Astrocyte (in vitro differentiated cells and primary cell): Measurements from ENCODE around the gene LMCD1. TPM values are rescaled to one million over a fixed set of nuclear protein-coding genes. Genes with fewer than 3 reads are reported as not detected.

Experiments used
- DNase-seq: peaks from one replicate; pipeline ENCODE4 v3.0.0-alpha.2; 2010; ENCODE audit warnings: low read depth
- FAIRE-seq: peaks from 2 replicates; lab custom pipeline; 2011; peaks lifted over from hg19 to GRCh38; lab: Jason Lieb, UNC
- H2AFZ ChIP-seq: 2 replicates; pipeline ENCODE4 v1.6.0; 2012; ENCODE audit warnings: low read depth, low read length, inconsistent platforms
- H3K27ac ChIP-seq: 2 replicates; pipeline ENCODE4 v1.5.1; 2011; ENCODE audit warnings: low read depth, low read length, inconsistent platforms
- H3K27me3 ChIP-seq: 2 replicates; pipeline ENCODE4 v1.6.0; 2011; ENCODE audit warnings: low read length, inconsistent platforms; ENCODE audit not compliant: insufficient read depth
- H3K36me3 ChIP-seq: 2 replicates; pipeline ENCODE4 v1.5.1; 2011; ENCODE audit warnings: low read length, inconsistent platforms; ENCODE audit not compliant: insufficient read depth
- H3K4me1 ChIP-seq: 2 replicates; pipeline ENCODE4 v1.5.1; 2011; ENCODE audit warnings: low read length, inconsistent platforms; ENCODE audit not compliant: insufficient read depth
- H3K4me2 ChIP-seq: 2 replicates; pipeline ENCODE4 v1.6.0; 2012; ENCODE audit warnings: low read length, inconsistent platforms
- H3K4me3 ChIP-seq: 2 replicates; pipeline ENCODE4 v1.5.1; 2011; ENCODE audit warnings: low read depth, mild to moderate bottlenecking, low read length, inconsistent platforms; ENCODE audit not compliant: insufficient read depth
- H3K79me2 ChIP-seq: 2 replicates; pipeline ENCODE4 v1.6.0; 2012; ENCODE audit warnings: mild to moderate bottlenecking, low read length, inconsistent platforms; ENCODE audit not compliant: insufficient read depth
- H3K9ac ChIP-seq: 2 replicates; pipeline ENCODE4 v1.6.0; 2012; ENCODE audit warnings: mild to moderate bottlenecking, low read length, inconsistent platforms
- H3K9me3 ChIP-seq: 2 replicates; pipeline ENCODE4 v1.5.1; 2012; ENCODE audit warnings: low read depth, mild to moderate bottlenecking, low read length, inconsistent platforms; ENCODE audit not compliant: insufficient read depth
- H4K20me1 ChIP-seq: 2 replicates; pipeline ENCODE4 v1.6.0; 2012; ENCODE audit warnings: low read length, inconsistent platforms; ENCODE audit not compliant: insufficient read depth
- H3K27ac Mint-ChIP-seq: one replicate; pipeline ENCODE4 v1.8.0; 2021; ENCODE audit warnings: mild to moderate bottlenecking, mixed read lengths; ENCODE audit not compliant: unreplicated experiment
- H3K27me3 Mint-ChIP-seq: one replicate; pipeline ENCODE4 v1.8.0; 2021; ENCODE audit warnings: low read depth, mixed read lengths; ENCODE audit not compliant: unreplicated experiment
- H3K36me3 Mint-ChIP-seq: one replicate; pipeline ENCODE4 v1.8.0; 2021; ENCODE audit warnings: low read depth, mixed read lengths; ENCODE audit not compliant: unreplicated experiment
- H3K4me1 Mint-ChIP-seq: one replicate; pipeline ENCODE4 v1.8.0; 2021; ENCODE audit warnings: low read depth, mixed read lengths; ENCODE audit not compliant: unreplicated experiment
- H3K4me3 Mint-ChIP-seq: one replicate; pipeline ENCODE4 v1.8.0; 2021; ENCODE audit warnings: mild to moderate bottlenecking, moderate library complexity, mixed read lengths; ENCODE audit not compliant: unreplicated experiment
- H3K9me3 Mint-ChIP-seq: one replicate; pipeline ENCODE4 v1.8.0; 2021; ENCODE audit warnings: mild to moderate bottlenecking, mixed read lengths; ENCODE audit not compliant: unreplicated experiment
- EZH2 ChIP-seq: IDR thresholded peaks from 2 replicates; pipeline ENCODE4 v1.6.1; 2012; ENCODE audit warnings: mild to moderate bottlenecking, low read length, inconsistent platforms; ENCODE audit not compliant: insufficient read depth
- total RNA-seq: library from RNA; stranded (reverse); gene quantifications from 2 replicates; pipeline ENCODE4 v1.2.1, GENCODE V29; 2021
- TF ChIP-seq, protein P1 (sequence below): IDR thresholded peaks from 2 replicates; pipeline ENCODE4 v1.5.1; 2011; ENCODE audit warnings: low read depth, mild to moderate bottlenecking, inconsistent platforms, low read length, moderate library complexity; ENCODE audit not compliant: insufficient read depth

The LMCD1 gene
- total RNA-seq, 1 donor from 2014 or later, result 374 TPM

DNA sequence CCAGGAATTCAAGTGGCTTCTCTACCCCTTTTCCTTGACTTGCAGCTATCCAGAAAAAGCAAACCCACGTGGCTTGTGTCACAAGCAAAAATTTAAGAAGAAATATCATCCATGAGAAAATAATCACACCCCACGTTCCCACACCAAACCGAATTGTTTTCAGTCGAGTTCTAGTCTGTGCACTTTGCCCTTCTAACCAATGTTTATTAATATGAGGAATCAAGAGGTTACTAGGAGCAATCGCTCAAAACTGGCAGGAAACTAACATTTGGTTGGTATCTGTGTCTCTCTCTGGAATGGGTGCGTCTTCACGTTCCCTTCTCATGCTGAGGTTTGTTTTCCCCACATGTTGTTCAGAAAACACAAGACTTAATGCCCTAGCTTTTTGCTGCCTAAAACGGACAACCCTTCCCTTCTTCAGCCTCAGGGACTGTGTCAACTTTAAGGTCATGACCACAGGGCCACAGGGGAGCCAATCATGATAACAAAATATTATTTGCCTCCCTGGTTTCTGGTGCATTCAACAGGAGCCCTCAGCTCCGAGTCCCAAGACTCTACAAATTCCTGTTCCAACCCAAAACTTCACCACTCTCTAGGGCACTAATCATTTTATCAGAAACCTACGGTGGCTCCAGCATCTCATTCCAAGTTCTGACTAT lies 41.4 kb upstream of the LMCD1 start:
- no peak for FAIRE-seq
- H3K4me3 ChIP-seq, result no peak overlapping the region
- H3K36me3 Mint-ChIP-seq, result no peaks in the 10 kb centered on the region
- no peaks in the 10 kb centered on the region for H4K20me1 ChIP-seq
- no peak overlapping the region for H3K9ac ChIP-seq
- H3K27ac ChIP-seq, result peak overlapping the region; percentile 94
- TF ChIP-seq, protein P1, sequence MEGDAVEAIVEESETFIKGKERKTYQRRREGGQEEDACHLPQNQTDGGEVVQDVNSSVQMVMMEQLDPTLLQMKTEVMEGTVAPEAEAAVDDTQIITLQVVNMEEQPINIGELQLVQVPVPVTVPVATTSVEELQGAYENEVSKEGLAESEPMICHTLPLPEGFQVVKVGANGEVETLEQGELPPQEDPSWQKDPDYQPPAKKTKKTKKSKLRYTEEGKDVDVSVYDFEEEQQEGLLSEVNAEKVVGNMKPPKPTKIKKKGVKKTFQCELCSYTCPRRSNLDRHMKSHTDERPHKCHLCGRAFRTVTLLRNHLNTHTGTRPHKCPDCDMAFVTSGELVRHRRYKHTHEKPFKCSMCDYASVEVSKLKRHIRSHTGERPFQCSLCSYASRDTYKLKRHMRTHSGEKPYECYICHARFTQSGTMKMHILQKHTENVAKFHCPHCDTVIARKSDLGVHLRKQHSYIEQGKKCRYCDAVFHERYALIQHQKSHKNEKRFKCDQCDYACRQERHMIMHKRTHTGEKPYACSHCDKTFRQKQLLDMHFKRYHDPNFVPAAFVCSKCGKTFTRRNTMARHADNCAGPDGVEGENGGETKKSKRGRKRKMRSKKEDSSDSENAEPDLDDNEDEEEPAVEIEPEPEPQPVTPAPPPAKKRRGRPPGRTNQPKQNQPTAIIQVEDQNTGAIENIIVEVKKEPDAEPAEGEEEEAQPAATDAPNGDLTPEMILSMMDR, result no peak
- no peak for TF ChIP-seq EZH2
- DNase-seq, result peak; percentile 44
- H3K9me3 Mint-ChIP-seq, result peaks cover 2% of the 10 kb centered on the region
- peak overlapping the region; percentile 38 for H3K27ac Mint-ChIP-seq
- peaks cover 29% of the 10 kb centered on the region for H3K4me1 Mint-ChIP-seq
- peaks cover 32% of the 10 kb centered on the region for H3K4me1 ChIP-seq
- H3K27me3 Mint-ChIP-seq, result peaks cover 4% of the 10 kb centered on the region
- H3K27me3 ChIP-seq, result no peaks in the 10 kb centered on the region
- no peaks in the 10 kb centered on the region for H3K36me3 ChIP-seq
- H3K4me2 ChIP-seq, result no peak overlapping the region
- H2AFZ ChIP-seq, result no peak overlapping the region
- H3K4me3 Mint-ChIP-seq, result no peak overlapping the region
- no peaks in the 10 kb centered on the region for H3K9me3 ChIP-seq
- H3K79me2 ChIP-seq, result no peaks in the 10 kb centered on the region

DNA sequence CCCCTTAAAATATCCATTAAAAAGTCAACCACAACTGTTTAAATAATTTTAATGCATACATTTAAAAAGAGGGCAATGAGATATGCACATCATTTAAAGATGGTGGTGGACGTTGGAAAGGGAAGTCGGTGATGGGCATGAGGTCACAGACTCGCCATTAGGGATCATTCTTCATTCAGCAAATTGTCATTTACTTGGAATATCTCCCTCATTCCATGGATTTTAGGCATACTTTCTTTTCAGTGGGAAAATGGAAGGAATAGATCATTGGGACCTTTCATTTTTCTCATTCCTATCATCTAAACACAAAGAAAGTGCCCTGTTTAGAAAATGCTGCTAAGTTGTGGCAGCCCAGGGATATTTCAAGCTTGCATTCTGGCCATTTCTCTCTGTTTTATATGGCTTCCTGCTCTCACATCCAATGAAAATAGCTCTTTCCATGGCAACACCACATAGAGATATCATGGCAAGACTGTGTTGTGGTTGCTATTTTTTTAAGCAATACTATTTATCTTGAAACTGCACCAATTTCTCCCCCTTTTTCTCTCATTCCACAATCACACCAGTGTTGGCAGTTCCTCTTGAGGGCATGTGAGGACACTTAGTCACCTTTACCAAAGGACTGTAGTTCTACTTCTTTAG lies 40.7 kb upstream of the LMCD1 start:
- Histone ChIP-seq H3K9me3 (no peaks in the 10 kb centered on the region), H2AFZ (no peak overlapping the region), H4K20me1 (no peaks in the 10 kb centered on the region), H3K27ac (peak overlapping the region; percentile 94), H3K4me3 (no peak overlapping the region), H3K4me2 (peak overlapping the region; percentile 50), H3K36me3 (no peaks in the 10 kb centered on the region), H3K9ac (peak overlapping the region; percentile 59), H3K4me1 (peaks cover 32% of the 10 kb centered on the region), H3K27me3 (no peaks in the 10 kb centered on the region), H3K79me2 (no peaks in the 10 kb centered on the region)
- Mint-ChIP-seq H3K36me3 (no peaks in the 10 kb centered on the region), H3K27ac (peak overlapping the region; percentile 38), H3K27me3 (peaks cover 4% of the 10 kb centered on the region), H3K9me3 (peaks cover 2% of the 10 kb centered on the region), H3K4me3 (no peak overlapping the region), H3K4me1 (peaks cover 25% of the 10 kb centered on the region)
- DNase-seq, result peak; percentile 94
- peak; percentile 96 for FAIRE-seq
- no peak for TF ChIP-seq EZH2
- TF ChIP-seq, protein P1, result no peak

DNA sequence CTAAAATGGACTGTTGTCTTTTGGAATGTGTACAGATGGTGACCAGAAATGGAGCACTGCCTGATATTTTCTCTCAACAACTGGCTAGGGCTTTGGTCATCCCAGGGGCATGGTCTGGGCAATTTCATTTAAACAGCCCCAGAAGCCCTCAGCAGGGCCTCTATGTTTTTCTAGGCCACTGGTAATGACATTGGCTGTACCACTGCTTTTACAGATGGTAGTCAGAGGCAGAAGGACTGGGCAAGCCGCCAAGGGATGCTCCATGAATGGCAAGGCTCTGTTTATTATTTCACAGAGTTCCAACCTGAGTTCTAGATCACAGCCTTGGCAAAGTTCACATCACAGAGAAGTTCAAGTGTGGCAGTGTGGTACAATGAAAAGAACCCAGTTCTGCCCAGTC lies 37.0 kb upstream of the LMCD1 start:
- Histone ChIP-seq H3K4me3 (no peak overlapping the region), H4K20me1 (no peaks in the 10 kb centered on the region), H3K79me2 (no peaks in the 10 kb centered on the region), H3K36me3 (no peaks in the 10 kb centered on the region), H3K4me2 (no peak overlapping the region), H3K9ac (no peak overlapping the region), H3K9me3 (no peaks in the 10 kb centered on the region), H3K4me1 (peaks cover 21% of the 10 kb centered on the region), H3K27ac (no peak overlapping the region), H2AFZ (no peak overlapping the region), H3K27me3 (no peaks in the 10 kb centered on the region)
- DNase-seq, result no peak
- Mint-ChIP-seq H3K9me3 (no peaks in the 10 kb centered on the region), H3K27me3 (peaks cover 4% of the 10 kb centered on the region), H3K4me1 (peaks cover 8% of the 10 kb centered on the region), H3K4me3 (no peak overlapping the region), H3K36me3 (peaks cover 3% of the 10 kb centered on the region), H3K27ac (no peak overlapping the region)
- no peak for FAIRE-seq
- no peak for TF ChIP-seq EZH2
- TF ChIP-seq, protein P1, result no peak
